Skin epidermis (tissue), 12 donors: ENCODE results near the gene OR5H2.
"Not testable (repeated sequence)": the region's sequence is repeated elsewhere in the genome, so short reads cannot be mapped to it uniquely, and the experiment has no call there.

Source experiments
- H3K27ac ChIP-seq, 21 experiments: fragments of 200-600 bp; sonication (generic) in 11 of 21; one replicate each; pipeline ENCODE4 v1.5.0; 2020; ENCODE audit warnings: mild to moderate bottlenecking in 3 of 21, inconsistent platforms in 2 of 21, moderate library complexity in 2 of 21
- H3K4me3 ChIP-seq, 7 experiments: fragments of 200-600 bp; sonication (generic) in 2 of 7; one replicate each; pipeline ENCODE4 v1.5.0; 2020; ENCODE audit warnings: inconsistent platforms in 2 of 7, mild to moderate bottlenecking in 2 of 7, moderate library complexity in 1 of 7

OR5H2 gene

GRCh38 chr3:98282205-98282604, at the start of gene OR5H2:
Gene OR5H2, plus strand, starts transcription at chr3:98282505. Its CDS starts 398 bp downstream, at chr3:98282903.
- no peak within 1 kb of the TSS for H3K27ac ChIP-seq
- no peak within 1 kb of the TSS for H3K4me3 ChIP-seq

- Histone ChIP-seq H3K4me3 (no peak overlapping the region), H3K27ac (no peak overlapping the region)
These were observed 48.8 kb upstream of the OR5H2 start for GRCh38 chr3:98233468-98233867.

GRCh38 chr3:98240131-98240530, 42.2 kb upstream of the OR5H2 start:
- Histone ChIP-seq H3K4me3 (no peak overlapping the region), H3K27ac (no peak overlapping the region)

- Histone ChIP-seq H3K4me3 (no peak overlapping the region), H3K27ac (no peak overlapping the region)
These were observed 40.1 kb upstream of the OR5H2 start for GRCh38 chr3:98242155-98242554.

- Histone ChIP-seq H3K27ac (no peak overlapping the region), H3K4me3 (no peak overlapping the region)
These were observed 38.5 kb upstream of the OR5H2 start for GRCh38 chr3:98243843-98244242.

- Histone ChIP-seq H3K4me3 (no peak overlapping the region), H3K27ac (no peak overlapping the region)
These were observed 36.2 kb upstream of the OR5H2 start for GRCh38 chr3:98246142-98246541.

GRCh38 chr3:98256026-98256425, 26.3 kb upstream of the OR5H2 start:
- not testable (repeated sequence) for H3K27ac ChIP-seq, H3K4me3 ChIP-seq

- no peak overlapping the region for H3K27ac ChIP-seq
These were observed 22.6 kb upstream of the OR5H2 start for GRCh38 chr3:98259707-98260106.

GRCh38 chr3:98262046-98262445, 20.3 kb upstream of the OR5H2 start:
- Histone ChIP-seq H3K27ac (no peak overlapping the region), H3K4me3 (no peak overlapping the region)

More at GRCh38 chr3:98259707-98260106, 22.6 kb upstream of the OR5H2 start:
- no peak overlapping the region for H3K4me3 ChIP-seq

GRCh38 chr3:98263944-98264343, 18.4 kb upstream of the OR5H2 start, which contains the start of gene OR5H6:
Gene OR5H6, plus strand, starts transcription at chr3:98264244. Its CDS starts 89 bp downstream, at chr3:98264333.
- Histone ChIP-seq H3K27ac (no peak within 1 kb of the TSS), H3K4me3 (no peak within 1 kb of the TSS)

GRCh38 chr3:98269846-98270245, 12.5 kb upstream of the OR5H2 start:
- H3K27ac ChIP-seq: no peak overlapping the region
- no peak overlapping the region for H3K4me3 ChIP-seq

GRCh38 chr3:98272126-98272525, 10.2 kb upstream of the OR5H2 start:
- Histone ChIP-seq H3K4me3 (no peak overlapping the region), H3K27ac (no peak overlapping the region)

GRCh38 chr3:98274914-98275313, 7.4 kb upstream of the OR5H2 start:
- H3K27ac ChIP-seq: no peak overlapping the region
- H3K4me3 ChIP-seq: no peak overlapping the region

GRCh38 chr3:98290916-98291315, 8.6 kb downstream of the OR5H2 start:
- Histone ChIP-seq H3K4me3 (no peak overlapping the region), H3K27ac (no peak overlapping the region)

- Histone ChIP-seq H3K4me3 (no peak overlapping the region), H3K27ac (no peak overlapping the region)
These were observed 9.1 kb downstream of the OR5H2 start for GRCh38 chr3:98291332-98291957.

GRCh38 chr3:98322101-98322500, 39.8 kb downstream of the OR5H2 start:
- H3K27ac ChIP-seq: no peak overlapping the region
- H3K4me3 ChIP-seq: no peak overlapping the region

GRCh38 chr3:98322686-98323085, 40.4 kb downstream of the OR5H2 start:
- Histone ChIP-seq H3K27ac (no peak overlapping the region), H3K4me3 (no peak overlapping the region)

GRCh38 chr3:98323425-98323824, 41.1 kb downstream of the OR5H2 start:
- H3K27ac ChIP-seq: no peak overlapping the region
- no peak overlapping the region for H3K4me3 ChIP-seq

GRCh38 chr3:98325055-98325454, 42.8 kb downstream of the OR5H2 start:
- Histone ChIP-seq H3K4me3 (no peak overlapping the region), H3K27ac (no peak overlapping the region)

- H3K4me3 ChIP-seq: no peak overlapping the region
- no peak overlapping the region for H3K27ac ChIP-seq
These were observed 44.0 kb downstream of the OR5H2 start for GRCh38 chr3:98326105-98326893.

- no peak overlapping the region for H3K27ac ChIP-seq
- H3K4me3 ChIP-seq: no peak overlapping the region
These were observed 44.6 kb downstream of the OR5H2 start for GRCh38 chr3:98326945-98327344.
